NCI-H345 treated with DMSO at 0.1 percent for 48 hours (cell line): ENCODE measurements around the gene CAMK2A.
"Not testable (repeated sequence)": the region's sequence is repeated elsewhere in the genome, so short reads cannot be mapped to it uniquely, and the experiment has no call there.

Experiments
- DNase-seq: peaks from one replicate; lab custom pipeline; 2025; ENCODE audit not compliant: unreplicated experiment; lab: John Stamatoyannopoulos, UW

CAMK2A gene

DNA sequence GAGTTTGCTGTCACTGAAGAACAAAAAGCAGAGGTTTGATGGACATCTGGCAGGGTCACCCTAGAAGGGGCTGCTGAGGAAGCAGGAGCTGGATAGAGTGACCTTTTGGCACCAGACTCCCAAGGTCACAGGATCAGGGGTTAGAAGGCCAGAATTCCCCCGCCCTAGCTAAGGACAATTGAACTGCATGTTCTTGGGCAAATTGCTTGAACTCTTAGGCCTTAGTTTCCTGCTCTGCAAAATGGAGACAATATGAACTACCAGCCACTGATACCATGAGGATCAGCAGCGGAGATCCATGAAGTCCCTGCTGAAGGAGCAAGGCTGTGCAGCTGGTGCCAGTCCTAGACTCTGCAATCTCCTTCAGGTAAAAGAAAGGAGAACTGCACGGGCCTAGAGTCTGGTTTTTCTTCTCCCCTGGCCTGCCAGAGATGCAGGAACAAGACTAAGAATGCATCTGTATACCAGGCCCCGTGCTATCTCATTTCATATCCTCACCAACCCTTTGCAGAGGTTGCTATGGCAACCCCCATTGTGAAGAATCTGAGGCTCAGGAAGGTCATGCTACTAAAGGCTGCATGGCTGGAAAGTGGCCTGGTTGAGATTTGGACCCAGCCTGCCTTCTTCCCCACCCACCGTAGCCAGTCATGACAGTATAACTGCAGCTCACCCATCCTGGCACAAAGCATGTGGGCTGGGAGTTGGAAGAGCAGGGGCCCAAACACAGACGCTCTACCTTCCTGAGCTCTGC lies 33.7 kb downstream of the CAMK2A start:
- no peak for DNase-seq

DNA sequence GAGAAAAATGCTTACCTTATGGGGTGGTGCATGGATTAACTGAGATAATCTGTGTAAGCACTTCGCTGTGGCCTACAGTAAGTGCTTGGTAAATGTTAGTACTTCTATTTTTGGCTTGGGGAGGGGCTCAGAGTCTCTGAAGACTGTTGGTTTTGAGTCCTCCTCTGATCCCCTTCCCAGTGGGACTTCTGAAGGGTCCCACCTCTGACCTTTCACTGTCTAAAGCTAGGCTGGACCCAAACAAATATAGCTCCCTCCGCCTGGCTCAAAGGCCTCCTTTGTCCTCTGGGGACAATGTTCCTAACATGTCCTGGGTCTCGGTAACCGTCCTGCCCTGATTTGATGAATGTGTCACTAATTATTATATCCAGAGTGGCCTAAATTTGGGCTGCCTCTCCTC lies 34.8 kb downstream of the CAMK2A start:
- DNase-seq: no peak

DNA sequence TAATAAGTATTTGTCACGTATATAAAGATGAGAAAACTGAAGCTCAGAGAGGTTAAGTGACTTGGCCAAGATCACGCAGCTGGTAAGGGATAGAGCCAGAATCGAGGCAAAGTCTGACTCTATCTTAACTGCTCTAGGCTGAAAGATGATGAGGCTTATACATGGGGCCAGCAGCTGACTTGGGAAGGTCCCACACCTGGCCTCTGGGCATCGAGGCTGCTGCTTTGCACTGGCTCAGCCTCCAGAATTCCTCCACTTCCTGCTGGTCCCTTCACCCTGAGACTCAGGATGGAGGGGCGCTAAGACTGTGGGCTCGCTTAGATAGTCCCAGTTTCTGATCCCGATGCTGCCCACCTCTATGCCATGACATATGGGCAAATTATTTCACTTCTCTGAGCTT lies 35.2 kb downstream of the CAMK2A start:
- DNase-seq: no peak

DNA sequence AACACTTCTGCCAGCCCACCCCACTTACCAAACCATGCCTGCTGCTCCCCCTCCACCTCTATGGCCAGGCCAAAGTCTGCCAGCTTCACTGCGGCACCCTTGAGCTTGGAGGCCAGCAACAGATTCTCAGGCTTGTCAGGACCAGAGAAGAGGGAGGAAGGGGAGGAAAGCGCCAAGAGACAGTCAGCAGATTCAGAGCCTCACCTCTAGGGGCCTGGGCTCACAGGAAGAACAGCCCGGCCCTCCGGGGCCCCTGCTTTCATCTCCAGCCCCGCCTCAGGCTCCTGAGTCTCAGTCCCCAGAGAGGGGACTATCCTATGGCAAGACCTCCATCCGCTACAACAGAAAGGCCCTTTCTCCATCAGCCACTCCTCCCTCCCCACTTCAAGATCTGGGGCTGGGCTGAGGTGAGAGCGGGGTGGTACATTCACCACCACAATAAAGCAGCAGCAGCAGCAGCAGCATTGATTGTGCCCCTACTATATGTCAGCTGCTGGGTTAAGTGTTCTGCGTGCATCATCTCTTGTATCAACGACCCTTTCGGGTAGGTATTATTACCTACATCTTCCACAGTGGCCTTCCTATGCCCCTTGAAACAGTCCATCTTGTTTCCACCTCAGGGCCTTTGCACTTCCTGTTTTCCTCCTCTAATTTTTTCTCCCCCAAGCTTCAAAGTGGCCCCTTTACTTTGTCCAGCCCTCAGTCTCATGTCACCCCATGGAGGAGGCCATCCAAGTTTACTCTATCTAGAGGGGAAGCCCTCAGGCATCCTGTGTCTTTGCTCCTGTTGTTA lies 36.0 kb downstream of the CAMK2A start:
- DNase-seq: no peak

DNA sequence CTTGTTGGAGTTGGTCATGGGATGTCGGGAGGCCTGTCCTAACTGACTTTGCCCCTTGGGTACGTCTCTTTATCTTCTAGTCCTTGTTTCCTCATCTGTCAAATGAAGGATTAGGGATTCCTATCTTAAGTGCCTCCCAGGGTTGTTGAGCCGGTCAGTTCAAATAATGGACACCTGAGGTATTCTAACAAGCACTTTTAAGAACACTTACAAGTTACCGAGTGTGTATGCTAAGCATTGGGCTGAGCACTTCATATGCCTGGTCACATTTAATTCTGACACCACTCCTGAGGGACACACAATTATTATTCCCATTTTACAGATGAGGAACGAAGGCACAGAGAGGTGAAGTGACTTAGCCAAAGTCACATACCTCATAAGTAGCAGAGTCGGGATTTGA lies 37.1 kb downstream of the CAMK2A start:
- no peak for DNase-seq

DNA sequence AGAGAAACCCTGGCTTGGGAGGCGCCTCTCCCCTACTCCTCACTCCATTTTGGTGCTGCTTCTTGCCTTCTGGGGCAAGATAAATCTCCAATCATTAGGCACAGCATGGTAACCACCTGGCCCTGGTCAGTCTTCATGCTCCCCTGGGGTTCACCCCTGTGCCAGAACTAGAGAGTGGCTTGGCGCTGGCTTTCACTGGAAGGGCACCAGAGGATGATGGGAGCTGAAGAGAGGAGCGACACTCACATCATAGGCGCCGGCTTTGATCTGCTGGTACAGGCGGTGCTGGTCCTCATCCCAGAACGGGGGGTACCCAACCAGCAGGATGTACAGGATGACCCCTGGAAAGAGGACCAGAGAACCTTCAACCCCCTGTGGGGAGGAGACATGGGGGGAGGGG lies 38.1 kb downstream of the CAMK2A start:
- DNase-seq: no peak

DNA sequence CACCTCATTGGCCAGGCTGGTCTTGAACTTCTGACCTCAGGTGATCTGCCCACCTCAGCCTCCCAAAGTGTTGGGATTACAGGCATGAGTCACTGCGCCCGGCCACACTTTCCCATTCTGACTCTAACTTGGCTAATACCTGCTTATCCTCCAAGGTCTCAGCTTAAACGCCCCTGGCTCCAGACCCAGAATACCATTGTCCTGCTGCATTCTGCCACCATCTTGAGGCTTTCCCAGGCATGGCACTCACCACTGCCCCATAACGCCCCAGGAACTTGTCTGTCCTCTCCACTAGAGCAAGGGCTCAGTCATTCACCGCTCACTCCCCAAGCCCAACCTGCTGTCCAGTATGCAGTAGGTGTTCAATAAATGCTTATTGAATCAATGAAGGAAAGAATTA lies 39.8 kb downstream of the CAMK2A start:
- DNase-seq: no peak

DNA sequence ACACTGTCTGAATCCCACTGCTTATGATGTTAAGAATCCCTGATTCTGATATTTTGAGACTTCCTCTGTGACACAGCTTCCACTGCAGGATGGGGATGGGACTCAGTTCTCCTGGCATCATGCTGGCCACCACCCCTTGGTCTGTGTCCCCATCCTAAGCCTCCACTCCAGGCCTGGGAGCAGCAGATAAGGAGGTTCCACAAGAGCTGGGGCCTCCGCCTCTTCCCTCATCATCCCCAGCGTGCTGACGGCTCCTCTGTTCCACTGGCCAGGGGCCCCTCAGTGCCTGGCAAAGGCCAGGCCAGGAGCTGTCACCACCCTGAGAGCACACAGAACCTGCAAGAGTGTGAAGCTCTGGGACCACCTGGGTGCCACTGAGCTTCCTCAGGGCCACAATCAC lies 40.6 kb downstream of the CAMK2A start:
- DNase-seq: no peak

DNA sequence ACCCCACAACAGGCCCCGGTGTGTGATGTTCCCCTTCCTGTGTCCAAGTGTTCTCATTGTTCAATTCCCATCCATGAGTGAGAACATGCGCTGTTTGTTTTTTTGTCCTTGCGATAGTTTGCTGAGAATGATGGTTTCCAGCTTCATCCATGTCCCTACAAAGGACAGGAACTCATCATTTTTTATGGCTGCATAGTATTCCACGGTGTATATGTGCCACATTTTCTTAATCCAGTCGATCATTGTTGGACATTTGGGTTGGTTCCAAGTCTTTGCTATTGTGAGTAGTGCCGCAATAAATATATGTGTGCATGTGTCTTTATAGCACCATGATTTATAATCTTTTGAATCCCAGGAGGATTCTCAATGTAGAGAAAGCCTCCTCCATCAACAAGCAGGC lies 41.1 kb downstream of the CAMK2A start:
- not testable (repeated sequence) for DNase-seq

DNA sequence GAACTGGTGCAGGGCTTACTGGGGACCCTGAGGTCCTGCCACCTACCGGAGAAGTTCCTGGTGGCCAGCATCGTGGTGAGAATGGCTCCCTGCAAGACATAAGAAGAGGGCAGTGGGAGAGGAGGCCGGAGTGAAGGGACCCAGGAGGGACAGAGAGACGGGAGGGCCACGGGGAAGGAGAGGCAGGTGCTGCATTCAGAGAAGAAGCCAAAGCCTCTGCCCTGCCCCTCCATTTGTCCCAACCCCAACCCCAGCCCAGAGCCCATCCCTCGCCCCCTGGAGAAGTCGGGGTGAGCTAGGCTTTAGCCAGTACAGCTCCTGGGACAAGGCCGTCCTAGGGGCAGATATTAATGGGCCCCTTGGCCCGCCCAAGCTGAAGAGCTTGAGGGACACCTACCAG lies 41.8 kb downstream of the CAMK2A start:
- no peak for DNase-seq

DNA sequence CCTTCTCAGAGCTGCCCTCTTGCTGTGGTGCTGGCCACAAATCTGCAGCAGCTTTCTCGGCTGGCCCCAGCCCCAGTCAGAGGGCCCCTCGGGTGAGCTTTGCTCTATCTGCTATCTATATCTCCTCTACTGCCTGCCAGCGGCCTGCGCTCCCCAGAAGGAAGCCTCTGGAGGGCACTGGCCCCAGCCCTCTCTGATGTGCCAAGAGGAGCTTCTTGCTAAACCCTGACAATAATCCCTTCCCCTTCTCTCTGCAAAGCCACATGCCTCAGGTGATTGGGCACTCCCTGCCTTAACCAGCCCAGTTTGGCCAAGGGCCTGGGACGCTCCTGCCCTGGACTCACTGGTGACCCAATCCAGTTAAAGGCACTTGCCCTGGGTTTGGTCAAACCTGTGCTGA lies 42.7 kb downstream of the CAMK2A start:
- no peak for DNase-seq

DNA sequence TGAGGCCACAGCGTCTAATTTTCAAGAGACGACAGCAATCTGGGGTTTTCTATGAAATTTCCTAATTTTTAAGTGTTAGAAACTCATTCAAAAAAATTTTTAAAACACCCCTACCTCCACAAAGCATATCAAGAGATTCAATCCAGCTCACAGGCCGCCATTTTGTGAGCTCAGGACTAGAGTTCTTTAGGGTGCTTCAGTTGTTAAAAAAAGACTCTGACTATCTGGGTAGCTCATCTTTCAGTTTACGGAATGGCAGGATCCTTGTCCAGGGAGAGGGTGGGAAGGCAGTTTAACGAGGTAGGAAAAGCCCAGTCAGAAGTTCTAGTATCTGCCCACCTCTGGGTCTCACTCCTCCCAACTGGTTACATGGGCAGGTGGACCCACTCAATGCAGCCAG lies 43.1 kb downstream of the CAMK2A start:
- no peak for DNase-seq

DNA sequence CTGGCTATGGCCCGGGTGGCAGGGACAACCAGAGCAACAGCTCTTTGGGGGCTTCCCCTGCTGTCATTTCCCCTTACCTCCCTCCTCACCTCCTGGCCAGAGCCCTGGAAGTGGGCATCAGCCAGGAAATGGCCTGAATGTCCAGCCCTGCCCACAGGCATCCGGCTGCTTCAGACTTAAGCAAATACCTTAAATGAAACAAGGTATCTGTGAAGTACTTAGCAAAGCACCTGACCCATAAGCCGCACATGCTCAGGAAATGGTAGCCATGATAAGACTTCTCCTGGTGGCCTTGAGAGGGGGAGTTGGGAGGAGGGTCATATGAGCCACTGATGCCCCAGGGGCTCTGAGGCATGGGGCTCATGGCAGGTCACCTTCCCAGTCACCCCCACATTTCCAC lies 43.8 kb downstream of the CAMK2A start:
- no peak for DNase-seq

DNA sequence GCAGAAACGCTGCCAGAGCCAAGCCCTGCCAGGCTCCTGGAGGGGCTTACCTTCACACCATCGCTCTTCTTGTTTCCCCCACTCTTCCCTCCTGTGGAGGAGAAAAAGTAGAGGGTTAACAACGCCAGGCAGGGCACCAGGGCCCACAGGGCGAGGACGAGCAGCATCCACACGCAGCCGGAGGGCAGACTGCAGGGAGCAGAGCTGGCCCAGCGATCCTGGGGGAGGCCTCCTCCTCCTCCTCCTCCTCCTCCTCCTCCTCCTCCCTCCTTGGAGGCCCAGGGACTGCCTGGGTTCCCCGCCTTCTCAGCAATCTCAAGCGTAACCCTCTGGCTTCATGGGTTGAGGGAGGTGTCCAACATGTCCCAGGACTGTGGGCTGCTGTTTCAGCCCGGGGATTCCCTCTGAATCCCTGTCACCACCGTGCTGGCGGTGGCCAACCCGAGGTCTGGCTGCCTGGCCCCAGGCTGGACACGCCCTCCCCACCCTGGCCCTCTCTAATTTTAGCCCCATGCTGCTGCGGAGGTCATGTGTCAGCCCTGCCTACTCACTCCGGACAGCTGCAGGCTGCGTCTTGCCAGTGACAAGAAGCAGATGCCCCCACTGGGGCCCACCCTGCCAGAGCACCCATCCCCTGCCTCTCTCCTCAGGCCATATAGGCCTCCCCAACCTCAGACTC lies 44.3 kb downstream of the CAMK2A start:
- no peak for DNase-seq

DNA sequence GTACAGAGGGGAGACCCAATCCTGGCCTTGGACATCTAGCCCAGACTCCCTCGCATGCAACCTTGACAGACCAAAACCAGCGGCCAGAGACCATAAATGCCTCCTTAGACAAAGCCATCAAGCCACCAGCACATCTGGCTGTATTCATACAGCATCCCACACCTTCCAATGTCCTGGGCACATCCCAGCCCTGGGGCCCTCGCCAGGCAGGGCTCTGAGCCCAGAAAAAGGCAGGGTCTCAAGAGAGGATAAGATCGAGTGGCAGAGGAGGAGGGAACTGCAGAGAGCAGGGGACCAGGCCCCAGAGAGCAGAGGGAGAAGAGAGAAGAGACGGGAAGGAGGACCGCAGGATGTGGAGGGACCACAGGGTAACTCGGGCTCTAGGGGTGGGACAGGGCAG lies 45.4 kb downstream of the CAMK2A start:
- DNase-seq: no peak

DNA sequence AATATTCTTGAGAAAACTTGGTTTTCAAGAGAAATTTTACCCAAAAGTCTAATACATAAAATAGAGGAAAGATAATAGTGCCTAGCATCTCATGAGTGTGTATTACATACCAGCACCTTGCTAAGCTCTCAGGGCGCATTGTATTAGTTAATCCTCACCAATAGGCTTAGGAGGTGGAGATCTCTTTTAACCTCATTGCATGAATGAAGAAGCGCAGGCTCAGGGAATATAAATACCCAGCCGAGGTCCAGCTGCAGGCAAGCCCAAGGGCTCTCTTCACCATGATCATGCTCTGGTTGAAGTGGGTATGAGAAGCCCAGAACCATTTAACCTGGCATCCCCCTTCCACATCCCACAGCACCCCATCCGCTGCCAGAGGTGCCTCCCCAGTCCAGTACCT lies 46.0 kb downstream of the CAMK2A start:
- no peak for DNase-seq

DNA sequence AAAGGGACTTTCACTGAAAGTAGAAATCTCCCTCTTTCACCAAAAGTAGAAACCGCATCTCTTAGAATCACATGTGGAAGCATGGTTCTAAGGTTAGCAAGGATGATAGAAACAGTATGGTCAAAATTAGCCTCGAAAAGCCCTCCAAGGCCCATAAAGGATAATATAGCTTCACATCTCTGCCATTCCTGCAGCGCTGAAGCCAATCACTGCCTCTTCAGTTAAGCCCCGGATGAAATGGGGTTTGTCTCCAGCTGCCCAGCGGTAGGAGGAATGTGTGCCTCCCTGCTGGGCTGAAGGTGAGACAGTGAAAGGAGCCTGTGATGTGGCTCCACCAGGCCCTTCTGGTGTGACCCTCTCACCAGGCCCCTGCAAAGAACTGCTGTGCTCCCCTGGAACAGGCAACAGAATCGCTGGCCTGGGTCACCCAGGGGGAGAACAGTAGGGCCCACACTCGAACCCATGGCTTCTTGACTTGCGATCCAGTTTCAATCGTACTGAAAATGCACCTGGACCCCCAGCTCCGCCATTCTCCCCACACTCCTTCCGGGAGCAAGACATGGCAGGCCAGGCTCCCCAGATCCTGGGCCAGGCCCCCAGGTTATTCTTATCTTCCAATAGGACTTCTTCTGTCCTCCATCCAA lies 47.2 kb downstream of the CAMK2A start:
- DNase-seq: no peak

DNA sequence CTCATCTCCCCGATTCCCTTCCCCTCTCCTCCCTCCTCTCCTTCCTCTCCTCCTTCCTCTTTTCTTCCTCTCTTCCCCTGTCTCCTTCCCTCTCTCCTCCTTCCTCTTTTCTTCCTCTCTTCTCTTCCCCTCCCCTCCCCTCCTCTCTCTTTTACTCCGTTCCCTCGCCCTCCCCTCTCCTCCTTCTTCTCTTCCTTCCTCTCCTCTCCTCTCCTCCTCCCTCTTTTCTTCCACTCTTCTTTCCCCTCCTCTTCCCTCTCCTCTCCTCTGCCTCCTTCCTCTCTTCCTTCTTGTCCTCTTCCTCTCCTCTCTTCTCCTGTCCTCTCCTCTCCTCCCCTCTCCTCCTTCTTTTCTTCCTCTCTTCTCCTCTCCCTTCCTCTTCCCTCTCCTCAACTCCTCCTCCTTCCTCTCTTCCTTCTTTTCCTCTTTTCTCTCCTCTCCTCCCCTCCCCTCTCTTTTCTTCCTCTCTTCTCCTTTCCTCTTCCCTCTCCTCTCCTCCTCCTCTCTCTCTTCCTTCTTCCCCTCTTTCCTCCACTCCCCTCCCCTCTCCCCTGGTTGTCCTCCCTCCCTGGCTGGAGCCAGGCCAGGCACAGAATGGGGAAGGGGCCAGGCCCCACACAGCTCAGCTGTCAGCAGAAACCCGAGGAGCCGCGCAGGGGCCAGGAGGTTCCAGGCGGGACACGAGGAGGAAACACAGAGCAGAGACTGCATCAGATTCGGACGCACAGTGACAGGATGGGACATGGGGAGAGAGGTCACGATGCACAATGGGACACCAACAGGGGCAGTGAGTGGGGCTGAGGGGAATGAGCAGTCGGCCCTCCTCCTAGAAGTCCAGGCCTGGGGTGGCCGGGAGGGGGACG lies 48.0 kb downstream of the CAMK2A start:
- no peak for DNase-seq

DNA sequence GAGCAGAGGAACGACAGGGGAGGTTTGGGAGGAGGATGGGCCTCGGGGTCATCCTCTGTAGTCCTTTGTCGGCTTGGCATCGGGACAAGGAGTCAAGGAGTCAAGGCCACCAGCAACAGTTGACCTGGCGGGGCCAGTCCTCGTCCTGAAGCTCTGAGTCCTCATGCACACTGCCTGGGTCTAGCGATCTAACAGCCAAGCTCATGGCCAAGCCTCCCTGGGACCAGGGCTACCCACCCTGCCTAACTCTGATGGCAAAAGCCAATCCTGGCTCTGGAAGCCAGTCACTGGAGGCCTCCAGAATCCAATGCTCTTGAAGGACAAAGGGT lies 49.8 kb downstream of the CAMK2A start:
- no peak for DNase-seq

DNA sequence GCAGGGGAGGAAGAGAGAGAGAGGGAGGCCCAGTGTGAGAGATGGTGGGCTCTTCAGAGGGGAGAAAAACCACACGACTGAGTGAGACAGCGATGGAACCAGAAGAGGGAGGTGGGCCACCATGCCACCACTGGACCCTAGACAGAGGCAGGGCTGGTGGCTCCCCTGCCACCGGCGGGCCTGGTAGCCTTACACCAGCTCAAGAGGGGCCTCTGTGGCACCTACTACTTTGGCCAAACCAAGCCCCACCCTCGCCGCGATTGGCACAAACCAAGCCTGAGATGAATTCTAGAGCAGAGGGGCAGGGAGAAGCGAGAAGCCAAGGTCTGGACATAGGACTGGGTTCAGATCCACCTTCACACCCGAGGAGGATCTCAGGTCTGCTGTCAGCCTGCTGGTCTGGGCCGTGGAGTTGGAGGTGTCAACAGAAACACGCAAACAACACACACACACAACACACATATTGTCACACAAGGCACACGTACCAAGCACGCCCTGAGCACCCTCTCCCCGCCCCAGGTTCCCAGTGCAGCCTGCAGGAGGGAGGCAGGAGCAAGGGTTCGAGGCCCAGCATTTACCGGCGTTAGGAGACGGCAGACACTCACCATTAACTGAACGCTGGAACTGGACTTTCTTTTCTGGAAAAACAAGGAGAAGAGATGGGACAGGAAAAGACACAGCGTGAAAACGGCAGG lies 50.3 kb downstream of the CAMK2A start:
- DNase-seq: no peak
